H1 (cell line): Measurements from ENCODE around the gene LTBP3. TPM values are rescaled to one million over a fixed set of nuclear protein-coding genes. Genes with fewer than 3 reads are reported as not detected.

Experiments
- BCL11A ChIP-seq, 2 experiments: IDR thresholded peaks; one replicate each; pipeline ENCODE4 v1.6.1; 2011; ENCODE audit warnings: low read depth in 2 of 2, low read length in 2 of 2, mild to moderate bottlenecking in 2 of 2
- CBX8 ChIP-seq: fragments of 300-800, 300-1000 bp; sonication (generic); IDR thresholded peaks from 2 replicates; pipeline ENCODE4 v1.7.1; 2016; ENCODE audit warnings: low read depth, low read length, borderline replicate concordance
- CHD7 ChIP-seq: fragments of 300-600 bp; sonication (generic); IDR thresholded peaks from 2 replicates; pipeline ENCODE4 v1.7.1; 2012; ENCODE audit warnings: low read length, moderate library complexity, mild to moderate bottlenecking, inconsistent platforms; ENCODE audit not compliant: insufficient replicate concordance
- E2F6 ChIP-seq: IDR thresholded peaks from 2 replicates; pipeline ENCODE4 v1.6.1; 2012; ENCODE audit warnings: inconsistent platforms
- KDM1A ChIP-seq: fragments of 200-600, 300-600 bp; sonication (generic); IDR thresholded peaks from 2 replicates; pipeline ENCODE4 v1.7.1; 2016; ENCODE audit warnings: mild to moderate bottlenecking, low read length, borderline replicate concordance
- POLR2AphosphoS5 ChIP-seq: IDR thresholded peaks from 2 replicates; pipeline ENCODE4 v1.6.1; 2011; ENCODE audit warnings: low read depth, low read length
- SIX5 ChIP-seq: IDR thresholded peaks from 2 replicates; pipeline ENCODE4 v1.6.1; 2011; ENCODE audit warnings: mild to moderate bottlenecking, low read depth, low read length
- polyA plus RNA-seq, 7 experiments: library from polyadenylated mRNA; depleted of rRNA in 3 of 7; stranded (reverse) in 5 of 7; unstranded in 2 of 7; fragments of >200 nt in 5 of 7; fragments of 200-250 nt in 2 of 7; gene quantifications; 1 replicate in 5 of 7; 2 replicates in 1 of 7; 4 replicates in 1 of 7; pipeline versions ENCODE4 v1.2.1 to v1.2.3, GENCODE V29; 2011 to 2013; ENCODE audit warnings: missing spikeins in 2 of 7, mixed read lengths in 2 of 7
- total RNA-seq: library from RNA; stranded (reverse); fragmentation: NEBNext Ultra II Directional; extraction: Animal tissue kit (Norgen Biotek cat#: 25700); gene quantifications from 2 replicates; pipeline ENCODE4 v1.2.1, GENCODE V29; 2021
- TF ChIP-seq, protein P1 (sequence below): IDR thresholded peaks from 2 replicates; pipeline ENCODE4 v1.6.1; 2011; ENCODE audit warnings: low read length, improper control_type of control experiment

LTBP3 gene
- total and polyA plus RNA-seq, 2 of the 8 experiments (the other 6 are each of a cell fraction or from before 2014, with no cell fraction given) = 12.8 to 17.8 TPM

DNA sequence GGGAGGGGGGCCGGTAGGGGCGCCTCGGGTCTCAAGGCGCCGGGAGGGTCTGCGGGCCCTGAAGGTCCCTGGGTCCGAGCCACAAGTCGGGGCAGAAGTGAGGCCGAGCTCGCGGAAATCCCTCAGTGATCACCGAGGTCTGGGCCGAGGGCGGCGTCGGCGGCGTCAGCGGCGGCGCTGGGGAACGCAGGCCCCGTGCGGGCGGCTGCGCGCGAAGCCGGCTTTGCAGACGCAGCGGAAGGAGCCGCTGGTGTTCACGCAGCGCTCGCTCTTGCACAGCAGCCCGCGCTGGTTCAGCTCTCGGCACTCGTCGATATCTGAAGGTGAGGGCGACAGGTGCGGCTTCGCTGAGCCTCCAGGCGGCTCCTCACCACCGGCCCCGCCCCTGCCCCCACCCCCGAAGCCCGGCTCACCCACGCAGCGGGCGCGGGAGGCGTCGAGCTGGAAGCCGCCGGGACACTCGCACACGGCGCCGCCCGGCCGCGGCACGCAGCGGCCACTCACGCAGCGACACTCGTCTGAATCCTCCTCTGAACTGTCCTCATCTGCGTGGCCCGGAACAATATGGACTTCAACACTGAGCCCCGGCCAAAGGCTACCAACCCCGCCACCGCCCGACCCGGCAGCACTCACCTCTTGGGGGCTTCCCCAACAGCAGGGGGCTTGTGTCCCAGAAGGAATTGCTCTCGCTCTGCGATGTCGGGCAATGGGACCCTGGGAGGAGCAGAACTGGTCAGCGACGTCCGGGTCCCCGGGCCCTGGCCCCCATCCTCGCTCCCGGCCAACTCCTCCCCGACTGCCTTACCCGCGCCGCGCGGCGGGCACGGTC, 19.0 kb downstream of the LTBP3 start (continued):
- TF ChIP-seq CHD7 = no peak
- TF ChIP-seq CBX8 = no peak
- peak; percentile 77 for TF ChIP-seq E2F6
- no peak for TF ChIP-seq KDM1A
- TF ChIP-seq, protein P1, sequence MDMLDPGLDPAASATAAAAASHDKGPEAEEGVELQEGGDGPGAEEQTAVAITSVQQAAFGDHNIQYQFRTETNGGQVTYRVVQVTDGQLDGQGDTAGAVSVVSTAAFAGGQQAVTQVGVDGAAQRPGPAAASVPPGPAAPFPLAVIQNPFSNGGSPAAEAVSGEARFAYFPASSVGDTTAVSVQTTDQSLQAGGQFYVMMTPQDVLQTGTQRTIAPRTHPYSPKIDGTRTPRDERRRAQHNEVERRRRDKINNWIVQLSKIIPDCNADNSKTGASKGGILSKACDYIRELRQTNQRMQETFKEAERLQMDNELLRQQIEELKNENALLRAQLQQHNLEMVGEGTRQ = no peak
- no peak for TF ChIP-seq BCL11A (IDR thresholded peaks at IDR 0.05; ENCODE audit: low read depth in 2 of 2, low read length in 2 of 2)
- no peak for TF ChIP-seq SIX5
- TF ChIP-seq POLR2AphosphoS5 = no peak
